ENCODE results near the gene CPNE4.

- TF ChIP-seq CTCF (conservative IDR thresholded peaks at IDR 0.05; ENCODE audit: low read length) (no peak), EZH2phosphoT487 (IDR thresholded peaks at IDR 0.05; ENCODE audit: borderline replicate concordance) (no peak)
Observed at GRCh38 chr3:131540143-131540542, 494.7 kb downstream of the CPNE4 start.
